HG03342 (cell line): ENCODE data around the gene ADIPOR1.
A peak's percentile ranks its signal among the peaks of the same experiment; 100 is the strongest.
"Not testable (repeated sequence)": the region's sequence is repeated elsewhere in the genome, so short reads cannot be mapped to it uniquely, and the experiment has no call there.

Experiments
- ATAC-seq: cut with Tn5 transposase; IDR thresholded peaks from one replicate; pipeline ENCODE4 v1.9.1; 2021; ENCODE audit warnings: mild to moderate bottlenecking, moderate library complexity; ENCODE audit not compliant: unreplicated experiment

Gene ADIPOR1

GRCh38 chr1:202957733-202958543 is at the start of gene ADIPOR1:
ADIPOR1 (minus strand) TSS chr1:202958312; CDS start chr1:202951070, 7,242 bp downstream.
- peak; percentile 95 for ATAC-seq

GRCh38 chr1:203006948-203007871 is 49.1 kb upstream of the ADIPOR1 start, which contains the start of gene TMEM183A:
TMEM183A (plus strand) TSS chr1:203007374; CDS start chr1:203007466, 92 bp downstream.
- ATAC-seq = peak; percentile 92

GRCh38 chr1:203005395-203006142 is 47.5 kb upstream of the ADIPOR1 start:
- ATAC-seq = not testable (repeated sequence)

- ATAC-seq = no peak
These were observed 44.8 kb upstream of the ADIPOR1 start for GRCh38 chr1:203002951-203003350.

- ATAC-seq = no peak
These were observed 43.9 kb upstream of the ADIPOR1 start for GRCh38 chr1:203001986-203002385.

- no peak for ATAC-seq
These were observed 42.3 kb upstream of the ADIPOR1 start for GRCh38 chr1:203000217-203000944.

GRCh38 chr1:202998836-202999750 is 41.0 kb upstream of the ADIPOR1 start:
- ATAC-seq = no peak

- ATAC-seq = no peak
These were observed 36.6 kb upstream of the ADIPOR1 start for GRCh38 chr1:202994756-202995155.

- no peak for ATAC-seq
These were observed 33.0 kb upstream of the ADIPOR1 start for GRCh38 chr1:202991112-202991511.

GRCh38 chr1:202989879-202990278 is 31.8 kb upstream of the ADIPOR1 start:
- no peak for ATAC-seq

- ATAC-seq = no peak
These were observed 29.9 kb upstream of the ADIPOR1 start for GRCh38 chr1:202987922-202988583.

GRCh38 chr1:202987255-202987654 is 29.1 kb upstream of the ADIPOR1 start:
- no peak for ATAC-seq

- not testable (repeated sequence) for ATAC-seq
These were observed 28.0 kb upstream of the ADIPOR1 start for GRCh38 chr1:202986120-202986519.

- no peak for ATAC-seq
These were observed 24.8 kb upstream of the ADIPOR1 start for GRCh38 chr1:202982715-202983430.

GRCh38 chr1:202981939-202982338 is 23.8 kb upstream of the ADIPOR1 start:
- ATAC-seq = no peak

- ATAC-seq = no peak
These were observed 21.3 kb upstream of the ADIPOR1 start for GRCh38 chr1:202979459-202979858.

- ATAC-seq = no peak
These were observed 18.5 kb upstream of the ADIPOR1 start for GRCh38 chr1:202976633-202977032.

- no peak for ATAC-seq
These were observed 16.7 kb upstream of the ADIPOR1 start for GRCh38 chr1:202974856-202975255.
